Measurements from ENCODE around the gene TFCP2.

Gene TFCP2

GRCh38 chr12:51051787-51052186, 121.1 kb downstream of the TFCP2 start:
- TF ChIP-seq CTCF (IDR thresholded peaks at IDR 0.05; ENCODE audit: extremely low read depth, missing control alignments): no peak

GRCh38 chr12:51049525-51049924, 123.4 kb downstream of the TFCP2 start:
- TF ChIP-seq CTCF (IDR thresholded peaks at IDR 0.05; ENCODE audit: extremely low read depth, missing control alignments): no peak
- no peak for DNase-seq (ENCODE audit: low spot score)

More at GRCh38 chr12:51051787-51052186, 121.1 kb downstream of the TFCP2 start:
- DNase-seq (ENCODE audit: low spot score): no peak

GRCh38 chr12:51048661-51049251, 124.2 kb downstream of the TFCP2 start:
- no peak for TF ChIP-seq CTCF (IDR thresholded peaks at IDR 0.05; ENCODE audit: extremely low read depth, missing control alignments)
- no peak for DNase-seq (ENCODE audit: low spot score)

- DNase-seq (ENCODE audit: low spot score): peak; percentile 90
- TF ChIP-seq CTCF (IDR thresholded peaks at IDR 0.05; ENCODE audit: extremely low read depth, missing control alignments): peak; percentile 95
Measured at GRCh38 chr12:51047655-51048540, 125.0 kb downstream of the TFCP2 start, which contains the start of gene LETMD1. LETMD1 (plus strand) TSS chr12:51048327; CDS start chr12:51048357, 30 bp downstream.
